IMR-90 (cell line): ENCODE data around the gene SEMA4F. TPM values are rescaled to one million over a fixed set of nuclear protein-coding genes. Genes with fewer than 3 reads are reported as not detected.
A peak's percentile ranks its signal among the peaks of the same experiment; 100 is the strongest.

Source experiments
- ATAC-seq: fragments of 200-7000 bp; cut with Tn5 transposase; 2 replicates; pipeline ENCODE4 v1.9.1; 2020; ENCODE audit warnings: low read depth, mild to moderate bottlenecking, moderate library complexity
- BruUV-seq: library from RNA; stranded (reverse); fragments of 400-500 nt; replicated peaks from 2 replicates; lab custom pipeline; 2021; lab: Mats Ljungman, UMichigan
- CTCF ChIA-PET: fragments of 300-600 bp; formaldehyde crosslinking; extraction: SDS; loops from one replicate; lab custom pipeline; 2021; ENCODE audit warnings: antibody characterized with exemption; lab: Yijun Ruan, JAX
- POLR2A ChIA-PET: fragments of 300-600 bp; sonication (Branson Sonifier 250); formaldehyde crosslinking; loops from one replicate; lab custom pipeline; 2022; ENCODE audit warnings: antibody characterized with exemption; ENCODE audit not compliant: unreplicated experiment; lab: Charles Lee
- DNase-seq: peaks from one replicate; pipeline ENCODE4 v3.0.0; 2013
- H2AFZ ChIP-seq: replicated peaks from 2 replicates; pipeline ENCODE3; 2013; ENCODE audit warnings: low read length, mild to moderate bottlenecking; ENCODE audit not compliant: poor library complexity
- H2AK5ac ChIP-seq: 2 replicates; pipeline ENCODE4 v1.6.1; 2013; ENCODE audit warnings: low read depth, low read length, inconsistent platforms
- H2AK9ac ChIP-seq: replicated peaks from 2 replicates; pipeline ENCODE3; 2013; ENCODE audit warnings: mild to moderate bottlenecking, low read depth, low read length, moderate library complexity; ENCODE audit not compliant: poor library complexity
- H2BK120ac ChIP-seq: 2 replicates; pipeline ENCODE4 v1.6.1; 2013; ENCODE audit warnings: low read depth, low read length, inconsistent platforms
- H2BK15ac ChIP-seq: 3 replicates; pipeline ENCODE4 v1.6.1; 2013; ENCODE audit warnings: low read depth, low read length, inconsistent platforms
- H2BK20ac ChIP-seq: 2 replicates; pipeline ENCODE4 v1.6.1; 2013; ENCODE audit warnings: low read depth, mild to moderate bottlenecking, inconsistent platforms, low read length, moderate library complexity
- H2BK5ac ChIP-seq: 2 replicates; pipeline ENCODE4 v1.6.1; 2013; ENCODE audit warnings: mild to moderate bottlenecking, low read depth, low read length, inconsistent platforms; ENCODE audit not compliant: poor library complexity, severe bottlenecking
- H3K14ac ChIP-seq: replicated peaks from 2 replicates; pipeline ENCODE4 v1.6.1; 2013; ENCODE audit warnings: low read depth, low read length, inconsistent platforms
- H3K18ac ChIP-seq: 2 replicates; pipeline ENCODE4 v1.6.1; 2013; ENCODE audit warnings: low read depth, low read length, control low read depth
- H3K23ac ChIP-seq: 2 replicates; pipeline ENCODE4 v1.6.1; 2013; ENCODE audit warnings: low read depth, low read length, inconsistent platforms
- H3K27ac ChIP-seq: 2 replicates; pipeline ENCODE4 v1.5.1; 2013; ENCODE audit warnings: mild to moderate bottlenecking, control low read depth, low read length; ENCODE audit not compliant: insufficient read depth
- H3K27me3 ChIP-seq: 2 replicates; pipeline ENCODE4 v1.6.1; 2013; ENCODE audit warnings: low read length; ENCODE audit not compliant: control insufficient read depth, insufficient read depth
- H3K36me3 ChIP-seq: 2 replicates; pipeline ENCODE4 v1.6.1; 2013; ENCODE audit warnings: low read length, mixed read lengths; ENCODE audit not compliant: control insufficient read depth, insufficient read depth
- H3K4ac ChIP-seq: 2 replicates; pipeline ENCODE4 v1.6.1; 2013; ENCODE audit warnings: low read depth, low read length, inconsistent platforms
- H3K4me1 ChIP-seq: 2 replicates; pipeline ENCODE4 v1.6.1; 2013; ENCODE audit warnings: low read length, mixed read lengths; ENCODE audit not compliant: control insufficient read depth, insufficient read depth
- H3K4me2 ChIP-seq: 2 replicates; pipeline ENCODE4 v1.6.1; 2013; ENCODE audit warnings: low read depth, mild to moderate bottlenecking, control low read depth, low read length, moderate library complexity
- H3K4me3 ChIP-seq: 2 replicates; pipeline ENCODE4 v1.5.1; 2013; ENCODE audit warnings: low read depth, mild to moderate bottlenecking, control low read depth, low read length, moderate library complexity; ENCODE audit not compliant: insufficient read depth
- H3K56ac ChIP-seq: 2 replicates; pipeline ENCODE4 v1.6.1; 2013; ENCODE audit warnings: low read length, inconsistent platforms; ENCODE audit not compliant: insufficient read depth; ENCODE audit errors: extremely low read depth
- H3K79me1 ChIP-seq, 2 experiments: 2 replicates each; pipeline ENCODE4 v1.6.1; 2013; ENCODE audit warnings: low read length in 2 of 2, inconsistent platforms in 1 of 2, low read depth in 1 of 2
- H3K9ac ChIP-seq: 2 replicates; pipeline ENCODE4 v1.6.1; 2013; ENCODE audit warnings: low read depth, low read length, control low read depth
- H3K9me1 ChIP-seq: 2 replicates; pipeline ENCODE4 v1.6.1; 2013; ENCODE audit warnings: low read length, inconsistent platforms; ENCODE audit not compliant: insufficient read depth
- H3K9me3 ChIP-seq: 2 replicates; pipeline ENCODE4 v1.6.1; 2013; ENCODE audit warnings: low read length; ENCODE audit not compliant: control insufficient read depth, insufficient read depth
- H4K20me1 ChIP-seq: 2 replicates; pipeline ENCODE4 v1.6.1; 2013; ENCODE audit warnings: low read length, inconsistent platforms; ENCODE audit not compliant: insufficient read depth
- H4K5ac ChIP-seq: 2 replicates; pipeline ENCODE4 v1.6.1; 2013; ENCODE audit warnings: mild to moderate bottlenecking, low read depth, low read length, control low read depth
- H4K8ac ChIP-seq, 2 experiments: 2 replicates each; pipeline ENCODE4 v1.6.1; 2013; ENCODE audit warnings: low read depth in 2 of 2, low read length in 2 of 2, control low read depth in 1 of 2, inconsistent platforms in 1 of 2
- H4K91ac ChIP-seq: 2 replicates; pipeline ENCODE4 v1.6.1; 2013; ENCODE audit warnings: low read depth, low read length, inconsistent platforms; ENCODE audit not compliant: insufficient read depth
- BHLHE40 ChIP-seq: fragments of 150-350 bp; IDR thresholded peaks from 2 replicates; pipeline ENCODE4 v1.6.1; 2016; ENCODE audit warnings: mild to moderate bottlenecking, low read depth, low read length
- CEBPB ChIP-seq: IDR thresholded peaks from 2 replicates; pipeline ENCODE4 v1.6.1; 2012; ENCODE audit warnings: low read depth, low read length, improper control_type of control experiment
- CHD1 ChIP-seq: IDR thresholded peaks from 2 replicates; pipeline ENCODE4 v1.6.1; 2012; ENCODE audit warnings: low read depth, low read length, improper control_type of control experiment
- FOS ChIP-seq: fragments of 150-350 bp; IDR thresholded peaks from 2 replicates; pipeline ENCODE4 v1.6.1; 2016; ENCODE audit warnings: low read depth, low read length
- MAZ ChIP-seq: IDR thresholded peaks from 2 replicates; pipeline ENCODE4 v1.6.1; 2012; ENCODE audit warnings: low read depth, mild to moderate bottlenecking, low read length, improper control_type of control experiment, moderate library complexity, borderline replicate concordance
- POLR2A ChIP-seq: IDR thresholded peaks from 2 replicates; pipeline ENCODE4 v1.6.1; 2012; ENCODE audit warnings: mild to moderate bottlenecking, low read depth, low read length
- RCOR1 ChIP-seq: IDR thresholded peaks from 2 replicates; pipeline ENCODE4 v1.6.1; 2012; ENCODE audit warnings: mild to moderate bottlenecking, low read length, improper control_type of control experiment; ENCODE audit not compliant: insufficient replicate concordance
- RFX5 ChIP-seq: IDR thresholded peaks from 2 replicates; pipeline ENCODE4 v1.8.0; 2012; ENCODE audit warnings: low read depth, mild to moderate bottlenecking, low read length, moderate library complexity
- SMC3 ChIP-seq: fragments of 150-350 bp; IDR thresholded peaks from 2 replicates; pipeline ENCODE4 v1.6.1; 2016; ENCODE audit warnings: low read depth, mild to moderate bottlenecking, antibody characterized with exemption, low read length, moderate library complexity
- WGBS, 2 experiments: methylation state at CpG; one replicate each; pipeline versions ENCODE4 v1.1.5 to v1.1.7; 2013; ENCODE audit warnings: missing lambda C conversion rate in 2 of 2; ENCODE audit not compliant: insufficient read length in 1 of 2; ENCODE audit errors: extremely low coverage in 2 of 2; 5-methylcytosine and 5-hydroxymethylcytosine counted together
- dilution Hi-C: fragments of 300-500 bp; cut with HindIII; formaldehyde crosslinking; loops from one replicate; pipeline ENCODE4 v1.14.3; 2018; ENCODE audit warnings: low sequenced_read_pairs; ENCODE audit not compliant: unreplicated experiment
- in situ Hi-C: fragments of 300-500 bp; cut with MboI; formaldehyde crosslinking; loops from 3 replicates; pipeline ENCODE4 v1.14.3; 2019; ENCODE audit warnings: low sequenced_read_pairs, inconsistent platforms, mixed read lengths
- intact Hi-C: fragments of 100-400 bp; cut with micrococcal nuclease; formaldehyde crosslinking; loops from 2 replicates; pipeline ENCODE4 v1.10.0; 2022
- polyA plus RNA-seq, 3 experiments: library from polyadenylated mRNA; depleted of rRNA; stranded (reverse); fragments of >200 nt; gene quantifications; 2 replicates each; pipeline ENCODE4 v1.2.3, GENCODE V29; 2012; ENCODE audit warnings: low replicate concordance in 1 of 3
- total RNA-seq: library from RNA; depleted of rRNA; stranded (reverse); fragments of >200 nt; gene quantifications from 2 replicates; pipeline ENCODE4 v1.2.3, GENCODE V29; 2012
- TF ChIP-seq, protein P1 (sequence below): conservative IDR thresholded peaks from 2 replicates; pipeline ENCODE4 v1.5.1; 2012; ENCODE audit warnings: mild to moderate bottlenecking, low read depth, low read length, improper control_type of control experiment
- TF ChIP-seq, protein P2 (sequence below): fragments of 150-350 bp; IDR thresholded peaks from 2 replicates; pipeline ENCODE4 v1.6.1; 2016; ENCODE audit warnings: low read depth, mild to moderate bottlenecking, low read length, moderate library complexity, borderline replicate concordance
- TF ChIP-seq, protein P3 (sequence below): fragments of 150-350 bp; IDR thresholded peaks from 2 replicates; pipeline ENCODE4 v1.6.1; 2017; ENCODE audit warnings: mild to moderate bottlenecking, antibody characterized with exemption, low read length, low read depth

The SEMA4F gene
- total and polyA plus RNA-seq, 2 of the 4 experiments (the other 2 are of a cell fraction), result 4.7 to 7.5 TPM

- peak overlapping the region; percentile 94 for H2BK120ac ChIP-seq
- peak overlapping the region; percentile 57 for H2AK9ac ChIP-seq
- peak overlapping the region; percentile 49 for H3K9ac ChIP-seq
- H3K79me1 ChIP-seq, result no peaks in the 10 kb centered on the region
- intact Hi-C loops, result loop anchor here (1.0 kb wide), 2 partner anchors 120 to 160 kb away; no protein-coding TSS in a partner anchor
- dilution Hi-C loops, result no loop called here
- peak overlapping the region; percentile 44 for H3K4me3 ChIP-seq
- TF ChIP-seq CEBPB (no peak), CHD1 (no peak), SMC3 (no peak), MAZ (no peak), RCOR1 (no peak), POLR2A (no peak), BHLHE40 (no peak), FOS (no peak), RFX5 (no peak)
- TF ChIP-seq, protein P1, sequence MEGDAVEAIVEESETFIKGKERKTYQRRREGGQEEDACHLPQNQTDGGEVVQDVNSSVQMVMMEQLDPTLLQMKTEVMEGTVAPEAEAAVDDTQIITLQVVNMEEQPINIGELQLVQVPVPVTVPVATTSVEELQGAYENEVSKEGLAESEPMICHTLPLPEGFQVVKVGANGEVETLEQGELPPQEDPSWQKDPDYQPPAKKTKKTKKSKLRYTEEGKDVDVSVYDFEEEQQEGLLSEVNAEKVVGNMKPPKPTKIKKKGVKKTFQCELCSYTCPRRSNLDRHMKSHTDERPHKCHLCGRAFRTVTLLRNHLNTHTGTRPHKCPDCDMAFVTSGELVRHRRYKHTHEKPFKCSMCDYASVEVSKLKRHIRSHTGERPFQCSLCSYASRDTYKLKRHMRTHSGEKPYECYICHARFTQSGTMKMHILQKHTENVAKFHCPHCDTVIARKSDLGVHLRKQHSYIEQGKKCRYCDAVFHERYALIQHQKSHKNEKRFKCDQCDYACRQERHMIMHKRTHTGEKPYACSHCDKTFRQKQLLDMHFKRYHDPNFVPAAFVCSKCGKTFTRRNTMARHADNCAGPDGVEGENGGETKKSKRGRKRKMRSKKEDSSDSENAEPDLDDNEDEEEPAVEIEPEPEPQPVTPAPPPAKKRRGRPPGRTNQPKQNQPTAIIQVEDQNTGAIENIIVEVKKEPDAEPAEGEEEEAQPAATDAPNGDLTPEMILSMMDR, result no peak
- TF ChIP-seq, protein P2, sequence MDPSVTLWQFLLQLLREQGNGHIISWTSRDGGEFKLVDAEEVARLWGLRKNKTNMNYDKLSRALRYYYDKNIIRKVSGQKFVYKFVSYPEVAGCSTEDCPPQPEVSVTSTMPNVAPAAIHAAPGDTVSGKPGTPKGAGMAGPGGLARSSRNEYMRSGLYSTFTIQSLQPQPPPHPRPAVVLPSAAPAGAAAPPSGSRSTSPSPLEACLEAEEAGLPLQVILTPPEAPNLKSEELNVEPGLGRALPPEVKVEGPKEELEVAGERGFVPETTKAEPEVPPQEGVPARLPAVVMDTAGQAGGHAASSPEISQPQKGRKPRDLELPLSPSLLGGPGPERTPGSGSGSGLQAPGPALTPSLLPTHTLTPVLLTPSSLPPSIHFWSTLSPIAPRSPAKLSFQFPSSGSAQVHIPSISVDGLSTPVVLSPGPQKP, result no peak
- TF ChIP-seq, protein P3, sequence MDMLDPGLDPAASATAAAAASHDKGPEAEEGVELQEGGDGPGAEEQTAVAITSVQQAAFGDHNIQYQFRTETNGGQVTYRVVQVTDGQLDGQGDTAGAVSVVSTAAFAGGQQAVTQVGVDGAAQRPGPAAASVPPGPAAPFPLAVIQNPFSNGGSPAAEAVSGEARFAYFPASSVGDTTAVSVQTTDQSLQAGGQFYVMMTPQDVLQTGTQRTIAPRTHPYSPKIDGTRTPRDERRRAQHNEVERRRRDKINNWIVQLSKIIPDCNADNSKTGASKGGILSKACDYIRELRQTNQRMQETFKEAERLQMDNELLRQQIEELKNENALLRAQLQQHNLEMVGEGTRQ, result no peak
- DNase-seq (no peak), ATAC-seq (no peak)
- no peak overlapping the region for H2BK5ac ChIP-seq
- H3K14ac ChIP-seq, result peak overlapping the region; percentile 34
- peak overlapping the region; percentile 71 for H3K4ac ChIP-seq
- POLR2A ChIA-PET, result no interaction called here
- peak overlapping the region; percentile 62 for H4K91ac ChIP-seq
- peak overlapping the region; percentile 3; the same call in 1 of the 2 replicates for H4K5ac ChIP-seq
- H4K8ac ChIP-seq, result peak overlapping the region; percentile 34 to 69; a peak in 3 of 4 replicates
- in situ Hi-C loops, result no loop called here
- peak overlapping the region; percentile 48 for H2BK20ac ChIP-seq
- WGBS, 2 experiments, result no CpG with 5 or more reads among the region's 6 CpGs
- no peaks in the 10 kb centered on the region for H3K36me3 ChIP-seq
- H3K9me3 ChIP-seq, result no peaks in the 10 kb centered on the region; the same call in 1 of the 2 replicates
- peak overlapping the region; percentile 53; the same call in 1 of the 2 replicates for H2AK5ac ChIP-seq
- peaks cover 8% of the 10 kb centered on the region for H3K27me3 ChIP-seq
- H2BK15ac ChIP-seq, result peak overlapping the region; percentile 98
- H2AFZ ChIP-seq, result peak overlapping the region; percentile 97
- peak overlapping the region; percentile 92 for H3K23ac ChIP-seq
- H3K18ac ChIP-seq, result peak overlapping the region; percentile 7; the same call in 1 of the 2 replicates
- peak overlapping the region; percentile 65 for H3K4me2 ChIP-seq
- 0 out of 2 replicates have a peak, but pooled peaks cover 2% of the 10 kb centered on the region for H3K4me1 ChIP-seq
- CTCF ChIA-PET, result interaction anchor here (1.1 to 1.2 kb wide), 2 partner anchors 24 to 161 kb away, joined by 4 to 5 read pairs; no protein-coding TSS in a partner anchor
- BruUV-seq, result no TSS peak
- no peak overlapping the region; the same call in 1 of the 2 replicates for H3K27ac ChIP-seq
- peaks cover 2% of the 10 kb centered on the region; the same call in 1 of the 2 replicates for H3K9me1 ChIP-seq
- no peak overlapping the region for H3K56ac ChIP-seq
- H4K20me1 ChIP-seq, result no peaks in the 10 kb centered on the region
Measured at GRCh38 chr2:74715880-74716279, 61.8 kb downstream of the SEMA4F start.
